ENCODE measurements around the gene NCOA3. TPM values are rescaled to one million over a fixed set of nuclear protein-coding genes. Genes with fewer than 3 reads are reported as not detected.
"Not testable (repeated sequence)": the region's sequence is repeated elsewhere in the genome, so short reads cannot be mapped to it uniquely, and the experiment has no call there.

The NCOA3 gene
- total RNA-seq, 2 donors from 2014 or later = 76.0 to 113 TPM

GRCh38 chr20:47480705-47481104, 21.0 kb upstream of the NCOA3 start:
- H3K4me3 Mint-ChIP-seq = no peak overlapping the region
- no peaks in the 10 kb centered on the region for H3K9me3 Mint-ChIP-seq
- H3K27me3 Mint-ChIP-seq (ENCODE audit: low read depth) = no peaks in the 10 kb centered on the region

DNA sequence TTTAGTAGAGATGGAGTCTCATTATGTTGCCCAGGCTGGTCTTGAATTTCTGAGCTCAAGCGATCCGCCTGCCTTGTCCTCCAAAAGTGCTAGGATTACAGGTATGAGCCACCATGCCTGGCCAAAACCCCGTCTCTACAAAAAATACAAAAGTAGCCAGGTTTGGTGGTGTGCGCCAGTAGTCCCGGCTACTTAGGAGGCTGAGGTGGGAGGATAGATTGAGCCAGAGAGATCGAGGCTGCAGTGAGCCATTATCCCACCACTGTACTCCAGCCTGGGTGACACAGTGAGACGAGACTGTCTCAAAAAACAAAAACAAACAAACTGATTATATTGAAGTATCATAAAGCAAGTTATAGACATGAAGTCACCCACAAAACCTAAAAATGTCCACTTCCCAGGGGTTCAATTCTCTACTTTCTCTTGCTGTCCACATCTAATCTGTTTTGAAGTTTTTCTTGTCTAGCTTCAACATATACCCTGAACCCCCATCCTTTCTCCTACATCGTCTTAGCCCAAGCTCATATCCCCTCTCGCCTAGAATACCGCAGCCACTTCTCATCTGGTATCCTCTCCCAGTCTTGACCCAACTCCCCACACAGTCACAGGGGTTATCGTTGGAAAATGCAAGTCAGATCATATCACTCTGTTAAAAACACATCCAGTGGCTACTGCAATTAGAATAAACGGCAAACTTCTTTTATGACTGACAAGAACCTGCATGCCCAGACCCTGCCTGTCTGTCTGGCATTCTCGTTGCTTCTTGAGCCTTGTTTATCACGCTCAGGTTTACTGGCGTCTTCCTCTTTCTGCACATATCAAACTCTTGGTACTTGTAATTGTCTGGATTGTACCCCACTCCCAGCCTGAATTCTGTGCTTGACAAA, 20.1 kb upstream of the NCOA3 start:
- no peak overlapping the region for H3K27ac Mint-ChIP-seq

More at GRCh38 chr20:47480705-47481104, 21.0 kb upstream of the NCOA3 start:
- H3K36me3 Mint-ChIP-seq (ENCODE audit: insufficient read depth in 2 of 2) = no peaks in the 10 kb centered on the region
- H3K27ac Mint-ChIP-seq = no peak overlapping the region
- no peak for DNase-seq
- no peak for ATAC-seq (replicated peaks in 1 of 2)
- H3K4me1 Mint-ChIP-seq (ENCODE audit: low read depth) = peaks cover 41% of the 10 kb centered on the region

DNA sequence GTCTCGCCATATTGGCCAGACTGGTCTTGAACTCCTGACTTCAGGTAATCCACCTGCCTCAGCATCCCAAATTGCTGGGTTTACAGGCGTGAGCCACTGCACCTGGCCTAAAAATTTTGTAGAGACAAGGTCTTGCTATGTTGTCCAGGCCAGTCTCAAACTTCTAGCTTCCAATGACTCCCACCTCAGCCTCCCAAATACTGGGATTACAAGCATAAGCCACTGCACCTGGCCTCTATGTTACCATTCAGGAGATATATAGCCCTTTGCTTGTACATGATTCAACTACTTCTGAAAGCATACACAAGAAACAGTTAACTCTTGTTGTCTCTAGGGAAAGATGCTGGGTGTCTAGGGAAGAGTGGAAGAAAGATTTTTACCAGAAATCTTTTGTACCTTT, 19.0 kb upstream of the NCOA3 start:
- Mint-ChIP-seq H3K4me3 (no peak overlapping the region), H3K4me1 (ENCODE audit: low read depth) (peaks cover 61% of the 10 kb centered on the region), H3K27ac (no peak overlapping the region), H3K27me3 (ENCODE audit: low read depth) (no peaks in the 10 kb centered on the region), H3K9me3 (no peaks in the 10 kb centered on the region), H3K36me3 (ENCODE audit: insufficient read depth in 2 of 2) (no peaks in the 10 kb centered on the region)
- DNase-seq (no peak), ATAC-seq (replicated peaks in 1 of 2) (no peak)

More for the DNA sequence above, 20.1 kb upstream of the NCOA3 start:
- Mint-ChIP-seq H3K27me3 (ENCODE audit: low read depth) (no peaks in the 10 kb centered on the region), H3K9me3 (no peaks in the 10 kb centered on the region), H3K36me3 (ENCODE audit: insufficient read depth in 2 of 2) (no peaks in the 10 kb centered on the region), H3K4me3 (no peak overlapping the region), H3K4me1 (ENCODE audit: low read depth) (peaks cover 50% of the 10 kb centered on the region)
- DNase-seq = no peak
- ATAC-seq (replicated peaks in 1 of 2) = no peak

DNA sequence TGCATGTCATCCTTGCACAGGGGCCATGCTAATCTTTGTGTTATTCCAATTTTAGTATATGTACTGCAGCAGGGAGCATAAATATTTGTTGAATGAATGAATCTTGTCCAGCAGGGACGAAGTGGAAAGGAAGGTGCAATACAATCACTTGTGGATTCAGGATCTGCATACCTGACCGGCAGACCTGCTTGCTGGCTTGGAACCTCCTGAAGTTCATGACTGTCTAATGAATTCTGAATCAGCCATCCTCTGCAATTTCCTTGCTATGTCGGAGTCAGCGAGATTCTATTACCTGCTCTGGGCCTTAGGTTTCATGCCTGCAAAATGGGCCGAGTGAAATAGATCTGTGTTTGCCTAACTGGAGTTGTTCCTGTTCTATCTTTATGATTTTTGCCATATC, 17.4 kb upstream of the NCOA3 start:
- ATAC-seq (replicated peaks in 1 of 2) (no peak), DNase-seq (no peak)
- Mint-ChIP-seq H3K4me3 (no peak overlapping the region), H3K27ac (no peak overlapping the region), H3K36me3 (ENCODE audit: insufficient read depth in 2 of 2) (peaks cover under 1 to 3% of the 10 kb centered on the region in 2 donors), H3K4me1 (ENCODE audit: low read depth) (peaks cover 73% of the 10 kb centered on the region), H3K27me3 (ENCODE audit: low read depth) (no peaks in the 10 kb centered on the region), H3K9me3 (no peaks in the 10 kb centered on the region)

DNA sequence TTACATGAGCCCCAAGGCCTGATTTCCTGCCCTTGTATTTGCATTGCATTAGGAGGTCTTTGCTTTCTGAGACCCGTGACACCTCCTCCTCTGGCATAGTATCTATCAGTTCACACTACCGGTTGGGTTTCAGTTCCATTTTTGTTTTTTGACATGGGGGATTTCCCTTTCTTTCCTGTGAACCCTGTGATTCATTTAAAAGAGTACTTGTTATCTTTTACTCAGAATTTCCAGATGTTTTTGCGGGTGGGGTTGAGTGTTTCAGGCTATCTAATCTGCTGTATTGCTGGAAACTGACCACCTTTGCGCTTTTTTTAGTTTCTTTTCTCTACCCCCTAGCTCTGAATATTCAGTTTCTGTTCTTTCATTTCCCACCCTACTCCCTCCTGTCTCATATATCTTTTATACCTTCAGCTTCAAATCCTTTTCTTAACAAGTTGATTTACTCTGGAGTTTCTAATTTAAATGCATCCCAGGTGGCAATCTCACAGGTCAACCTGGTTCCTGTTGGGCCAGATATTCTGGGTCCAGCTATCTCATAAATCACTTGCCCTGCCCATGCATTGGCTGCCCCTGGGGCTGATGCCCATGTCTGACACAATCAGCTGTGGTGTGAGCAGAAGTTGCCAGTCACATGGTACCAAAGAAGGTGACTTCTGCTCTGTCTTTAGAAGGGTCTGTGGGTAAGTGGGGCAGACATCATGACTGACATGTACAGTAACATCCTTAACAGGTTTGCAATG, 14.3 kb upstream of the NCOA3 start:
- Mint-ChIP-seq H3K4me3 (peak overlapping the region; percentile 73 to 81), H3K4me1 (ENCODE audit: low read depth) (peaks cover 94% of the 10 kb centered on the region), H3K27me3 (ENCODE audit: low read depth) (no peaks in the 10 kb centered on the region)

GRCh38 chr20:47489448-47489872, 12.2 kb upstream of the NCOA3 start:
- Mint-ChIP-seq H3K36me3 (ENCODE audit: insufficient read depth in 2 of 2) (peaks cover 2 to 3% of the 10 kb centered on the region in 2 donors), H3K4me3 (peak overlapping the region; percentile 20 to 37), H3K9me3 (no peaks in the 10 kb centered on the region), H3K27me3 (ENCODE audit: low read depth) (no peaks in the 10 kb centered on the region), H3K27ac (peak overlapping the region; percentile 96), H3K4me1 (ENCODE audit: low read depth) (peaks cover 98% of the 10 kb centered on the region)
- ATAC-seq (replicated peaks in 1 of 2) = no peak
- DNase-seq = peak in 1 of 2 donors; percentile 34

More for the DNA sequence above, 14.3 kb upstream of the NCOA3 start:
- no peaks in the 10 kb centered on the region for H3K9me3 Mint-ChIP-seq
- ATAC-seq (replicated peaks in 1 of 2) (peak; percentile 85 to 88), DNase-seq (peak; percentile 76 to 77)
- H3K27ac Mint-ChIP-seq = peak overlapping the region; percentile 99
- peaks cover 2 to 3% of the 10 kb centered on the region in 2 donors for H3K36me3 Mint-ChIP-seq (ENCODE audit: insufficient read depth in 2 of 2)

- H3K27me3 Mint-ChIP-seq (ENCODE audit: low read depth) = no peaks in the 10 kb centered on the region
These were observed 10.9 kb upstream of the NCOA3 start for GRCh38 chr20:47490795-47491194.

DNA sequence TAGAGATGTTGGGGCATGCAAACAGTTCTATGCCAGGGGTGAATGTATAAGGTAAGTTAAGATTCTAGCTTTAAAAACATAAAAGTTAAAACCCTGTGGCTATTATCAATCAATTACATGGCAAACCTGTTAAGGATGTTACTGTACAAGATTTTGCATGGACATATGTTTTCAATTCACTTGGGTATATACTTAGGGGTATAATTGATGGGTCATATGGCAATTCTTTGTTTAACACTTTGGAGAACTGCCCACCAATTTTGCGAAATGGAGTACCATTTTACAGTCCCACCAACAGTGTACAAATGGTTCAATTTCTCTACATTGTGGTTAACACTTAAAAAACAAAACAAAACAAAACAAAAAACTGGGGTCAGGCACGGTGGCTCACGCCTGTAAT, 9.4 kb upstream of the NCOA3 start:
- Mint-ChIP-seq H3K4me3 (peak overlapping the region; percentile 31 to 71), H3K27ac (peak overlapping the region; percentile 72)

More at GRCh38 chr20:47490795-47491194, 10.9 kb upstream of the NCOA3 start:
- H3K27ac Mint-ChIP-seq = peak overlapping the region; percentile 68
- ATAC-seq (replicated peaks in 1 of 2) = no peak
- H3K36me3 Mint-ChIP-seq (ENCODE audit: insufficient read depth in 2 of 2) = peaks cover 2 to 3% of the 10 kb centered on the region in 2 donors
- no peak overlapping the region for H3K4me3 Mint-ChIP-seq
- H3K4me1 Mint-ChIP-seq (ENCODE audit: low read depth) = peaks cover 97% of the 10 kb centered on the region
- DNase-seq = no peak
- H3K9me3 Mint-ChIP-seq = no peaks in the 10 kb centered on the region

GRCh38 chr20:47493175-47493962, 8.3 kb upstream of the NCOA3 start:
- Mint-ChIP-seq H3K4me3 (peak overlapping the region; percentile 71 to 73), H3K9me3 (peaks cover 2% of the 10 kb centered on the region in 2 donors), H3K36me3 (ENCODE audit: insufficient read depth in 2 of 2) (peaks cover 6 to 7% of the 10 kb centered on the region in 2 donors), H3K27me3 (ENCODE audit: low read depth) (no peaks in the 10 kb centered on the region), H3K4me1 (ENCODE audit: low read depth) (peaks cover 88% of the 10 kb centered on the region), H3K27ac (peak overlapping the region; percentile 17)
- peak; percentile 49 to 65 for ATAC-seq (replicated peaks in 1 of 2)
- peak; percentile 74 to 76 for DNase-seq

More for the DNA sequence above, 9.4 kb upstream of the NCOA3 start:
- no peaks in the 10 kb centered on the region for H3K27me3 Mint-ChIP-seq (ENCODE audit: low read depth)
- peaks cover 88% of the 10 kb centered on the region for H3K4me1 Mint-ChIP-seq (ENCODE audit: low read depth)
- H3K9me3 Mint-ChIP-seq = peaks cover 2% of the 10 kb centered on the region in 2 donors
- H3K36me3 Mint-ChIP-seq (ENCODE audit: insufficient read depth in 2 of 2) = peaks cover 5 to 6% of the 10 kb centered on the region in 2 donors
- no peak for DNase-seq
- ATAC-seq (replicated peaks in 1 of 2) = no peak

- DNase-seq = no peak
- Mint-ChIP-seq H3K9me3 (peaks cover 2% of the 10 kb centered on the region in 2 donors), H3K4me3 (peak overlapping the region; percentile 71 to 73), H3K36me3 (ENCODE audit: insufficient read depth in 2 of 2) (peaks cover 6 to 7% of the 10 kb centered on the region in 2 donors), H3K27ac (no peak overlapping the region), H3K4me1 (ENCODE audit: low read depth) (peaks cover 88% of the 10 kb centered on the region), H3K27me3 (ENCODE audit: low read depth) (no peaks in the 10 kb centered on the region)
- no peak for ATAC-seq (replicated peaks in 1 of 2)
These were observed 7.8 kb upstream of the NCOA3 start for GRCh38 chr20:47493963-47494293.

DNA sequence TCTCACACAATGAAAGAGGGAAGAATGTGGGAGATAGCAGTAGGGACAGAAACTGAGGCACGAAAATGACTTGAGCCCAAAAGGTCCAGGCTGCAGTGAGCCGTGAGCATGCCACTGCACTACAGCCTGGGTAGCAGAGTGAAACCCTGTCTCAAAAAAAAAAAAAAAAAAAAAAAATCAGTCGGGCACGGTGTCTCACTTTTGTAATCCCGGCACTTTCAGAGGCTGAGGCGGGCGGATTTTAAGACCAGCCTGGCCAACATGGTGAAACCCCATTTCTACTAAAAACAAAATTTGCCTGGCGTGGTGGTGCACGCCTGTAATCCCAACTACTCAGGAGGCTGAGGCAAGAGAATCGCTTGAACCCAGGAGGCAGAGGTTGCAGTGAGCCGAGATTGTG, 7.1 kb upstream of the NCOA3 start:
- DNase-seq, H3K27ac Mint-ChIP-seq: not testable (repeated sequence)
- H3K4me3 Mint-ChIP-seq = peak overlapping the region; percentile 71 to 73

GRCh38 chr20:47496118-47496517, 5.6 kb upstream of the NCOA3 start:
- Mint-ChIP-seq H3K27ac (peak overlapping the region; percentile 64), H3K4me1 (ENCODE audit: low read depth) (peaks cover 90% of the 10 kb centered on the region), H3K36me3 (ENCODE audit: insufficient read depth in 2 of 2) (peaks cover 5 to 6% of the 10 kb centered on the region in 2 donors), H3K9me3 (peaks cover 2% of the 10 kb centered on the region in 2 donors), H3K4me3 (peak overlapping the region in 1 of 2 donors; percentile 16), H3K27me3 (ENCODE audit: low read depth) (no peaks in the 10 kb centered on the region)
- DNase-seq (no peak), ATAC-seq (replicated peaks in 1 of 2) (no peak)

More for the DNA sequence above, 7.1 kb upstream of the NCOA3 start:
- ATAC-seq (replicated peaks in 1 of 2); H3K9me3 Mint-ChIP-seq; H3K27me3 Mint-ChIP-seq (ENCODE audit: low read depth); H3K36me3 Mint-ChIP-seq (ENCODE audit: insufficient read depth in 2 of 2): not testable (repeated sequence)
- H3K4me1 Mint-ChIP-seq (ENCODE audit: low read depth) = peaks cover 88% of the 10 kb centered on the region
